SK-N-SH (cell line): Measurements from ENCODE around the gene UROD.

Experiments used
- ELF1 ChIP-seq: IDR thresholded peaks from 2 replicates; pipeline ENCODE4 v1.4.0; 2012
- EP300 ChIP-seq, 2 experiments: IDR thresholded peaks; 2 replicates each; pipeline versions ENCODE4 v1.4.0 to v1.6.1; 2012; ENCODE audit warnings: borderline replicate concordance in 1 of 2, low read depth in 1 of 2, low read length in 1 of 2
- MAX ChIP-seq: IDR thresholded peaks from 2 replicates; pipeline ENCODE4 v1.4.0; 2012; ENCODE audit warnings: low read depth

- TF ChIP-seq EP300 (IDR thresholded peaks at IDR 0.05; ENCODE audit: borderline replicate concordance in 1 of 2, low read depth in 1 of 2, low read length in 1 of 2) (no peak), ELF1 (no peak), MAX (0 out of 2 replicates have a peak, but pooled peaks have one; percentile 39)
Observed at GRCh38 chr1:45012639-45013278, 705 bp downstream of the UROD start.
